RPMI7951 (cell line): ENCODE data around the gene TUBB8. TPM values are rescaled to one million over a fixed set of nuclear protein-coding genes. Genes with fewer than 3 reads are reported as not detected.
"Not testable (repeated sequence)": the region's sequence is repeated elsewhere in the genome, so short reads cannot be mapped to it uniquely, and the experiment has no call there.

Experiments
- DNase-seq: peaks from one replicate; pipeline ENCODE4 v3.0.0-alpha.2; 2012; ENCODE audit warnings: low read depth
- total RNA-seq: library from RNA; depleted of rRNA; stranded (reverse); fragments of >200 nt; shearing (Covaris generic); gene quantifications from 2 replicates; pipeline ENCODE4 v1.2.3, GENCODE V29; 2014; rRNA removed

TUBB8 gene
- total RNA-seq: not detected in 2 replicates

GRCh38 chr10:48996-49395, at the start of gene TUBB8:
TSS of gene TUBB8 (minus strand) at chr10:49296. CDS start at chr10:49238, 58 bp downstream.
- DNase-seq: no peak

- no peak for DNase-seq
Measured at GRCh38 chr10:96466-96865, 47.4 kb upstream of the TUBB8 start.

- peak; percentile 15 for DNase-seq
Measured at GRCh38 chr10:95356-96115, 46.4 kb upstream of the TUBB8 start.

GRCh38 chr10:94613-95012, 45.5 kb upstream of the TUBB8 start:
- DNase-seq: no peak

- DNase-seq: no peak
Measured at GRCh38 chr10:92846-93245, 43.8 kb upstream of the TUBB8 start.

- DNase-seq: no peak
Measured at GRCh38 chr10:92153-92552, 43.1 kb upstream of the TUBB8 start.

GRCh38 chr10:91313-91712, 42.2 kb upstream of the TUBB8 start:
- DNase-seq: no peak

GRCh38 chr10:90161-90560, 41.1 kb upstream of the TUBB8 start:
- DNase-seq: no peak

- no peak for DNase-seq
Measured at GRCh38 chr10:89248-89647, 40.2 kb upstream of the TUBB8 start.

- DNase-seq: no peak
Measured at GRCh38 chr10:88253-88652, 39.2 kb upstream of the TUBB8 start.

- DNase-seq: no peak
Measured at GRCh38 chr10:87177-88080, 38.3 kb upstream of the TUBB8 start.

GRCh38 chr10:86031-86430, 36.9 kb upstream of the TUBB8 start:
- no peak for DNase-seq

- DNase-seq: no peak
Measured at GRCh38 chr10:85044-85443, 35.9 kb upstream of the TUBB8 start.

- DNase-seq: no peak
Measured at GRCh38 chr10:83930-84530, 34.9 kb upstream of the TUBB8 start.

GRCh38 chr10:80477-81105, 31.5 kb upstream of the TUBB8 start:
- no peak for DNase-seq

GRCh38 chr10:79532-80215, 30.6 kb upstream of the TUBB8 start:
- DNase-seq: no peak

GRCh38 chr10:78556-78955, 29.5 kb upstream of the TUBB8 start:
- DNase-seq: no peak

- not testable (repeated sequence) for DNase-seq
Measured at GRCh38 chr10:74266-74621, 25.1 kb upstream of the TUBB8 start.

GRCh38 chr10:73543-74265, 24.6 kb upstream of the TUBB8 start:
- peak; percentile 35 for DNase-seq

GRCh38 chr10:68156-68555, 19.1 kb upstream of the TUBB8 start:
- DNase-seq: not testable (repeated sequence)

- not testable (repeated sequence) for DNase-seq
Measured at GRCh38 chr10:49926-50325, 830 bp upstream of the TUBB8 start.
